ENCODE data around the gene GCDH.

Gene GCDH

DNA sequence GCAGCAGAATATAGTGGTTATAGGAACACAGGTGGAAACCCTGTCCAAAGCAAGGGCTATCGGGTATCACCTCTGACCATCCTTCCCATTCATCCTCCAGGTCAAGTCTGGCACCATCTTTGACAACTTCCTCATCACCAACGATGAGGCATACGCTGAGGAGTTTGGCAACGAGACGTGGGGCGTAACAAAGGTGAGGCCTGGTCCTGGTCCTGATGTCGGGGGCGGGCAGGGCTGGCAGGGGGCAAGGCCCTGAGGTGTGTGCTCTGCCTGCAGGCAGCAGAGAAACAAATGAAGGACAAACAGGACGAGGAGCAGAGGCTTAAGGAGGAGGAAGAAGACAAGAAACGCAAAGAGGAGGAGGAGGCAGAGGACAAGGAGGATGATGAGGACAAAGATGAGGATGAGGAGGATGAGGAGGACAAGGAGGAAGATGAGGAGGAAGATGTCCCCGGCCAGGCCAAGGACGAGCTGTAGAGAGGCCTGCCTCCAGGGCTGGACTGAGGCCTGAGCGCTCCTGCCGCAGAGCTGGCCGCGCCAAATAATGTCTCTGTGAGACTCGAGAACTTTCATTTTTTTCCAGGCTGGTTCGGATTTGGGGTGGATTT, 52.6 kb downstream of the GCDH start:
- DNase-seq, result no peak

GRCh38 chr19:12944104-12944674, 53.2 kb downstream of the GCDH start:
- DNase-seq, result no peak

DNA sequence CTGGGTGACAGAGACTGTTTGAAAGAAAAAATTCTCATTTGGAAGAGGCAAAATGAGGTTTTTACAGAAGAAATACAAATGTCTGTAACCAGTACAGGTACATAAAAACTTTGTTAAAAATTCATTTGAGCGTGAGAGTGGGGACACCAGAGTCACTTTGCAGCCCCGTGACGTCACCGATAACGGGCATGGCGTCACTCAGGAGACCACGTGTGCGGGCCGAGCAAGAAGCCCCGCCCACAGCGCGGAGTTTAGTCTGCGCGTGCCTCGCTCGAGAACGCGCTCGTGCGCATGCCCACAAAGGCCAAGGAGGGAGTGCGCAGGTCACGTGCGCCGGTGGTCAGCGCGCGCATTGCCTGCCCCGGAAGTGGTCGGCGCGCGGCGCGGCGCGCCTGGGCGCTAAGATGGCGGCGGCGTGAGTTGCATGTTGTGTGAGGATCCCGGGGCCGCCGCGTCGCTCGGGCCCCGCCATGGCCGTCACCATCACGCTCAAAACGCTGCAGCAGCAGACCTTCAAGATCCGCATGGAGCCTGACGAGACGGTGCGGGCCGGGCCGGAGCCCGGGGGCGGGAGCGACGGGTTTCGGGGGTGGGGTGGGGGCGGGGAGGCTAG, 54.6 kb downstream of the GCDH start, which contains the start of gene RAD23A:
TSS of gene RAD23A (plus strand) at position 384 of the 613 bp plus-strand sequence. CDS start at position 471, 87 bp downstream.
- DNase-seq, result peak; percentile 98

DNA sequence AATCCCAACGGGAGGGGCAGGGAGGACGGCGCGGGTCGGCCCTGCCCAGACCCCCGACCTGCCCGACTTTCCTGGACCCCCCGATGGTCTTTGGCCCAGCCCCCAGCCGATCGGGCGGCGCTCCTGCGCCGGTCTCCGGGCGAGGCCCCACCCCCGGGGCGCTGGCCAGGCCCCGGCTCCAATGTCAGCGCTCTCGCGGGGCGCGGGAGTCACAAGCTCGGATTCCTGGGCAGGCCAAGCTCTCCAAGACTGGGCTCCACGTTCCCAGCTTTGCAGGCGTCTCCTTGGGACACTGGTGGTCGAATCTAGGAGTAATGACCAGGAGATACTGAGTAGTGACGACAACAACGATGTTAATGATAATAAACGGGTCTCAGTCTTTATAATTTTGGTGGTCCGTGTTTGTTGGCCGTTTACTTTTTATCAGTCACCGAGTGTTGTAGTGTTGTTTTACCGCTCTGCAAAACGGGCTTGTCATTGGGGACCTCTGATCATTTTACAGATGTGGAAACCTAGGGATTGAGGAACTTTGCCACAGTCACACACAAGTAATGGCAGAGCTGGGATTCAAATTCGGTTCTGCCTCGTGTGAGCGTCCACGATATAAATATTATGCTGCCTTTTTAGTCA, 55.2 kb downstream of the GCDH start:
- DNase-seq, result peak; percentile 54

GRCh38 chr19:12946731-12947496, 56.0 kb downstream of the GCDH start:
- DNase-seq, result no peak

DNA sequence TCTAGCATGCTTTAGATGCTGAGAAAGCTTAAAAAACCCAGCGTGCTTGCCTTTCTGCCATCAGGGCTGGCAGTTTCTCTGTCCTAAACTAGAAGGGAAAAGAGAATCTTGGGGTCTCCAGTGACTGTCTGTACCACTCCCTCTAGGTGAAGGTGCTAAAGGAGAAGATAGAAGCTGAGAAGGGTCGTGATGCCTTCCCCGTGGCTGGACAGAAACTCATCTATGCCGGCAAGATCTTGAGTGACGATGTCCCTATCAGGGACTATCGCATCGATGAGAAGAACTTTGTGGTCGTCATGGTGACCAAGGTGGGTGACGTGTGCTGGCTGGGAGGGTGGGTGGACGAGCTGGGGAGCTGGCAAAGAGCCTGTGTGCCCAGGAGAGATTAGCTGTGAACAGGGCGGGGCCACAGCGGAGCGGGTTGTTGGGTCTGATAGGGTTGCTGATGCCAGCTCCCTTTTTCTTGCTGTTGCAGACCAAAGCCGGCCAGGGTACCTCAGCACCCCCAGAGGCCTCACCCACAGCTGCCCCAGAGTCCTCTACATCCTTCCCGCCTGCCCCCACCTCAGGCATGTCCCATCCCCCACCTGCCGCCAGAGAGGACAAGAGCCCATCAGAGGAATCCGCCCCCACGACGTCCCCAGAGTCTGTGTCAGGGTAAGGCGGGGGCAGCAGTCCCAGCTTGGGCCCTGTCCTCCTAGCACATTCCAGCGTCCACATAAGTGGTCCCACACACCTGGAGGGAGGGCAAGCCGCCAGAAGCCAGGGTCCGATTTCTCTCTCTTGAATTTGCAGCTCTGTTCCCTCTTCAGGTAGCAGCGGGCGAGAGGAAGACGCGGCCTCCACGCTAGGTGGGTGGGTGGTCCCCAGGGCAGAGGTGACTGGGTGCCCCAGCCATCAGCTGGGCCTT, 57.0 kb downstream of the GCDH start:
- DNase-seq, result no peak

DNA sequence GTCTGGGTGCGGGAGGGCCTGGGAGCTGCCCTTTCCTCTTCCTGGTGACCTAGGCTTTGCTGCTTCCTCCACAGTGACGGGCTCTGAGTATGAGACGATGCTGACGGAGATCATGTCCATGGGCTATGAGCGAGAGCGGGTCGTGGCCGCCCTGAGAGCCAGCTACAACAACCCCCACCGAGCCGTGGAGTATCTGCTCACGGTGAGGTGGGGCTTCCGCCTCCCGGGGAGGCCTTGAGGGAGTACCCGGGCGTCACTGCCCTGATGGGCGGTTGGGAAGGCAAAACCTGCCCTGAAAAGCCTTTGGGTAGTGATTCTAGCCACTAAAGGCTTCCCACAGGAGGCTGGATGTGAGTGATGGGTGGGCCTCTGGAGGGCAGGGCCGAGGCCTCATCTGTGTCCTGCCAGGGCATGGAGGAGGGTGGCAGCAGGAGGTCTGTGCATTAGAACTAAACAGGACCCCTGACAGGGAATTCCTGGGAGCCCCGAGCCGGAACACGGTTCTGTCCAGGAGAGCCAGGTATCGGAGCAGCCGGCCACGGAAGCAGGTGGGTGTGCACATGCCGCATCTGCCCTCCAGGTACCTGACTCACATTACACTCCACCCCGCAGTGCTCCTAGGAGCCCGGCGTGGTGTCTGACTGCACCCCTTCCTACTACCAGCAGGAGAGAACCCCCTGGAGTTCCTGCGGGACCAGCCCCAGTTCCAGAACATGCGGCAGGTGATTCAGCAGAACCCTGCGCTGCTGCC, 57.8 kb downstream of the GCDH start:
- no peak for DNase-seq

All from CD4-positive, alpha-beta T cell treated with Interleukin-17A for 4 hours (primary cell).